ENCODE results near the gene NUP107.
"Not testable (repeated sequence)": the region's sequence is repeated elsewhere in the genome, so short reads cannot be mapped to it uniquely, and the experiment has no call there.

Gene NUP107

DNA sequence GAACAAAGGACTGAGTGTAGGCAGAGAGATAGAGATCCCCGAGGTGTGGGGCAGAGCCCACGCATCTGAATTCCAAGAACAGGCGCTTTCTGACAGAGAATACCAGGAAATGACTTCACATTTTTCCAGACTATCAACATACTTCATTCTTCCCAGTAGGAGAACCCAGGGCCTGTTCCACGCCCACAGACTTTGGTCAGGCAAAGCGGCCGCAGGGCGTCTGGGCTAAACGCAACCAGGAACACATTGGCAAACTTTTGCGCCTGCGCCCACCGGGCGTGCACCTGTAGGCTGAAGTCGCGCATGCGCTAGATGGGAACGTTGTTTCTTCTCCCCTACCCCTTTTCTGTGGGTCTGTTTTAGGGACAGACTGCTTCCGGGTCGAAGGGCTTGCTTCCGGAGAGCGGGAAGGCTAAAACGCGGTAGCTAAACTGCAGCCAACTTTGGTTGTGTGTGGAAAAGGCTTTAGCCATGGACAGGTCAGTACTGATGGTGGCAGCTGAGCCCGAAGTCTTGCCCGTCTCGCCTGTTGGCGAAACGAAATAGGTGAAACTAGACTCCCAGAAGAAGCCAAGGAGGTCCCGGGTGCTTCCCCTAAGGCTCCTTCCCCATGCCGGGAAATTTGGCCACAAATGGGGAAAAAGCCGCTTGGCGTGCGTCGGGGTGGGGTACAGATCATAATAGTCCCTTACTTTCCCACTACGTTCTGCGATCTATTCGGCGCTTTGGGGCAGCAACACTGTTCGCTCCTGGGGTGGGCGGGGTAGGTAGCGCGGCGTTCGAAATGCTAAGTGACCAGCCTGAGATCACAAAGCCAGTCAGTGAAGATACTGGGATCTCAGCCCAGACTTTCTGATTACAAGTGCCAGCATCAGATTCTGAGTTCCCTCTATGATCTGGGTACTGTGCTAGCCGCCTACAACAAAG lies at the start of gene NUP107:
NUP107 (plus strand) TSS at position 384 of the 927 bp plus-strand sequence; CDS start at position 472, 88 bp downstream.
- DNase-seq (ENCODE audit: low read depth in 2 of 2, low spot score in 1 of 2): peak; percentile 95 to 98

DNA sequence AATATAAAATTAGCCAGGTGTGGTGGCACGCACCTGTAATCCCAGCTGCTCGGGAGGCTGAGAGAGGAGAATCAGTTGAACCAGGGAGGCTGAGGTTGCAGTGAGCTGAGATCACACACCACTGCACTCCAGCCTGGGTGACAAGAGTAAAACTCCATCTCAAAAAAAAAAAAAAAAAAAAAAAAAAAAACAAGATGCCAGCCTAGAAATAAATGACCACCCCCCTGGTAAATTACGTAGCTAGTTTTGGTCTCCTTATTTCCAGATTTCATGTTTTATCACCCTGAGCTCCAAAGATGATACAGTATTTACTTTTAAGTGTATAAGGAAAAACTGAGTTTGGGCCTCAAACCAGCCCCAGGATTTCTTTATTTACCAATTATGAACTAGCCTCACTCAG lies 49.3 kb upstream of the NUP107 start:
- not testable (repeated sequence) for DNase-seq (ENCODE audit: low read depth in 2 of 2, low spot score in 1 of 2)

DNA sequence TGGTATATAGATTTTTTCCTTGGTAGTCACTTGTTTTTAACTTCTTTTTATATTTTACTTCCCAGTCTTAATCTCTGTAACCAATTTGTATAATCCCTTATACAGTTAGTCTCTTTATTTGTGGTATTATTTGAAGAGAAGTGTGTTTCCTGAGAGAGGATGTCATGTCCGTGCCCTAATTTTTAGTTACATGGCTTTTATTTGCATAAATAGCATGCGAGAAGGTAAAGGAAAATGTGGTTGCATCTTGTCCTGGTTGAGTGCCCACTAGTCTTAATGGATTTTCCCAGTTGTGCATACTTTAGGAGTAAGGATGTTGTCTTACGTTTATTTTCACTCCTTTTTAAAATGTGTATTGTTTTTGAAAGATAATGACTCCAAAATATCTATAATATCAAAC lies 48.6 kb upstream of the NUP107 start:
- no peak for DNase-seq (ENCODE audit: low read depth in 2 of 2, low spot score in 1 of 2)

DNA sequence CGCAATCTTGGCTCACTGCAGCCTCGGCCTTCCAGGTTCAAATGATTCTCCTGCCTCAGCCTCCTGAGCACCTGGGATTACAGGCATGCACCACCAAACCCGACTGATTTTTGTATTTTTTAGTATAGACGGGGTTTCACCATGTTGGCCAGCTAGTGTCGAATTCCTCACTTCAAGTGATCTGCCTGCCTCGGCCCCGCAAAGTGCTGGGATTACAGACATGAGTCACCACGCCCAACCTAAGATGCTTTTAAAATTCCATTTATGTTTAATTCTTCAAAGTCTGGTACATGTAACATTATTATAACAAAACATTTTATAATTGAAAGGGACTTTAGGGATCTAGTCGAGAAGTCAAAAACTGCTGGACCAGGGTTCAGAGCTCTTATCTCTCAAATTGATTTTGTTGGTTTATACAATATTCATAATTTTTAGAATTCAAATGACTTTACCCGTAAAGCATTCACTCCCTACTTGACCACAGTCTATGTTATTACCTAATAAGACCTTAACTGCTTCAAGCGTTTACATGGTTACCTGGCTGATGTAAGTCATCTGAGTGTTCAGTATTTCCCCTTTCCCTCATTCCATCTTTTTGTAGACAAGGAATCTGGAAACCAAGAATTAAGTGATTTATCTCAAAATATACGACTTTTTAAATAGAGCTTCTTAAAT lies 47.9 kb upstream of the NUP107 start:
- DNase-seq (ENCODE audit: low read depth in 2 of 2, low spot score in 1 of 2): no peak

DNA sequence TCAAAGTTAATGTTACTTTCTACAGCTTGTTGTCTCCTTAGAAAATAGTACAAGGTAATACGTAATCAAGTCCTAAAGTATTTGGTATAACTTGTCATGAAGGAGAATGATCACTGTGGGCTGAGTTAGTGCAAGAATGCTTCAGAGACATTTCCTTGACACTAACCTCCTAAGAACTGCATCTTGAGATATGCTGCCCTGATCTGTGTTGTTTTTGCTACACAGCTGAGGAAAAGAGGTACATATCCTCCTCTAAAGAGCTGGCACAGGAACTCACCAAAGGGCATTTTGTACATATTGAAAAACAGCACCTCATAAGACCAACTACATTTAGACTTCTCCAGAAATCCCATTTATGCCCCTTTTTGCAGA lies 47.4 kb upstream of the NUP107 start:
- no peak for DNase-seq (ENCODE audit: low read depth in 2 of 2, low spot score in 1 of 2)

DNA sequence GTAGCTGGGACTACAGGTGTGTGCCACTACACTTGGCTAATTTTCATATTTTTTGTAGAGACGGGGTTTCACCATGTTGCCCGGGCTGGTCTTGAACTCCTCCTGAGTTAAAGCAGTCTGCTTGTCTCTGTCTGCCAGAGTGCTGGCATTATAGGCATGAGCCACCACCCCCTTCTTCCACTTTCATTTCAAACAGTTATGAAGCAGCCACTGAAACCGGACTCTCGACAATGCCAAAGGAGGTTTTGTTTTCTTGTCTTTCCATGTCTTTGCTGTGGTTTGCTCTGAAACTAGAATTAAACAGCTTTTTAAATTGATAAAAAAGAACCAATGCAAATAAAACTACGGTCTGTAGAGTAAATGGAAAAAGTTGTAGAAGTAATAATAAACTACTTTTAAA lies 45.6 kb upstream of the NUP107 start:
- DNase-seq (ENCODE audit: low read depth in 2 of 2, low spot score in 1 of 2): peak in 1 of 2 donors; percentile 8

DNA sequence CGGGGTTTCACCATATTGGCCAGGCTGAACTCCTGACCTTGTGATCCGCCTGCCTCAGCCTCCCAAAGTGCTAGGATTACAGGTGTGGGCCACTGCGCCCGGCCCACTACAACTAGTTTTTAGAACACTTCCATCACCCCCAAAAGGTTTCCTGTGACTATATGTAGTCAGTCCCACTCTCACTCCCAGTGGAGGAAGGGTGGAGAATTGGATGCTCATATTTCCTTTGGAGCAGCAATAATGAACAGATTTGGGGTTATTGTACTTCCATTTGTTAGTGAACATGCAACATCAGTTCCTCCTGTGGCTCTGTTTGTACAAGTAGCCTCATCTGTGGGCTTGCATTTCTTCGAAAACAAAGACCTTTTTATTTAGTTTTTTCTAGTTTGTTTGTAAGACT lies 40.3 kb upstream of the NUP107 start:
- no peak for DNase-seq (ENCODE audit: low read depth in 2 of 2, low spot score in 1 of 2)

DNA sequence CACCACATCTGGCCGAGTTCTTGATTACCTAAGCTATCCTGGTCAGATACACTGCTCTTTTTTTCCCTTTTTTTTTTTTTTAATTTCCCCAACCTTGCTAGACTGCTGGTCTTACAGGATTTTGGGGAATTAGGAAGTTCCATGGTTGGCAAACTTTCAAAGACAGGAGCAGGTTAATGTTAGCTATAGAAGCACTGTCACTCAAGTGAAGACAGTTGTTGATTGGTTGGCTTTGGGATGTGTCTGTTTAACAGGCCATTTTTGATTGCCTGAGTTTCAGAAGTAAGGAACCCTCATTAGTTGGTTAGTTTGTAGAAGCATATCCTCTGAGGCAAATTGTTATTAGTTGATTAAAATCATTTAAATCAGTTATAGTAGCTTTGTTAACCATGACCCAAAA lies 39.3 kb upstream of the NUP107 start:
- no peak for DNase-seq (ENCODE audit: low read depth in 2 of 2, low spot score in 1 of 2)

DNA sequence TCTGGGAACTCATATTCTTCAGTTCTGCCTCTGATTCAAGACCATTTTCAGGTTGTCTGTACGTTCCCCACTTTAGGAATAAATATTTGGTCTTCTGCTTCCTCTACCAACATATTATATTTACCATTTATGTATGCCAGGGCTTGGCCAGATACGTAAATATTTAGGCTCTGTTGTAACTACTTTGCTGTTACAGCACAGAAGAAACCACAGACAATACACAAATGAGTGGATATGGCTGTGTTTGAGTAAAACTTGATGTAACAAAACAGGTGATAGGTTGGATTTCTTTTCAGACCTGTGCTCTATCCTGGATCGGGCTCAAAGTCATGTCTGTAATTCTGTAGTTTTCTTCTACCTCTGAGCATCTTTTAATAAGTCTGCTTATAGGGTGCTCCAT lies 38.6 kb upstream of the NUP107 start:
- DNase-seq (ENCODE audit: low read depth in 2 of 2, low spot score in 1 of 2): no peak

DNA sequence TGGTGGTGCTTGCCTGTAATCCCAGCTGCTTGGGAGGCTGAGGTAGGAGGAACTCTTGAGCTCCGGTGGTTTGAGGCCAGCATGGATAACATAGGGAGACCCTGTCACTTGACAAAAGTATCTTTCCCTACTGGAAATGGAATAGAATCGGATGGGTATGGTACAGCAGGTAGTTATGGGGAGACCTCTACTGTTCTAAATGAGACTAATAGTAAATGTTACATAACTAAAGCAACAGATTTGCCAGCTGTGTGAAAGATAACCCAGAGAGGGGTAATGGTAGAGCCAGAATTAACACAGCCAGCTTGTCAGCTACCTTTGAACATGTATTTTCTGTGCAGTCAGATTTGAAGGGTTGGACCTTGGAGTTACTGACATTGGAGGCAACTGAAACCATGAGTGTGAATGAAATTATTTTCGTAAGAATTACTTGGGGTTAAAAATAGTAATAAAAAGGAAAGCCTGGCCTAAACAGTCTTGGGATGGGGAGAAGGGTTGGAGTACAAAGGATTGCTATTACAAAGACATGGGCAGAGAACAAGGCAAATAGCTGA lies 21.7 kb upstream of the NUP107 start:
- no peak for DNase-seq (ENCODE audit: low read depth in 2 of 2, low spot score in 1 of 2)

DNA sequence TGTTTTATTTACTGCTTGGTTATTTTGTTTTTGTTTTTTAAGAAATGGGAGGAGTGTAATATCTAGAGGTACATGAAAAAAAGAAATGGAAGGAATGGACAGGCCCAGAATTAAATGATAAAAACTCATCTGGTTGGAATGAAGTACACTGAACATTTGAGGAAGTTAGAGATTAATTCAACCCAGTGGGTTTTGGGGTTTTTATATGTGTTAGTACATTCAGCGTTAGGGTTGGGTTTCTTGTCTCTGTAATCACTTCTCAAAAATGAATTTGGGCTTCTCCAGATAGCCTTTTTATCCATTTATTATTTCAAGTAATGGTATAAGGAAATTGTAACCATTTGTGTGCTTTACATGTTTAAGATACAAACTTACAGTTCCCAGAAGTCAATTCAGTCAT lies 19.5 kb upstream of the NUP107 start:
- DNase-seq (ENCODE audit: low read depth in 2 of 2, low spot score in 1 of 2): no peak

DNA sequence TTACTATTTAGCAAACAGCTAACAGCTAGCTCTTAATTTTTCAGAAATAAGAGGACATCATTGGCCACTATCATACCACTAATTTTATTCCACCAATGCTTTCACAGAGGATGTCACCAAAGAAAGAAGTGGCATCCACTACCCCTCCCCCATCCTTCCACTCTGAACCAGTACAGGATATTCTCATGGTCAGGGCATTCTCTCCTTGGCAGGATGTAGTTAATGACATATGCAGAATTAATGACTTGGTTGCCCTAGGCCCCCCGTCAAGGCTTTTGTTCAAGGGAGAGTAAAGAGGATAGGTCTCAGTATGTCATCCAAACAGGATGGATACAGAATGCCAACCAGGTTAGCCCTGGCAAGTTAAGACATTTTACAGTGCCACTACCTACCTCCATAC lies 18.9 kb upstream of the NUP107 start:
- no peak for DNase-seq (ENCODE audit: low read depth in 2 of 2, low spot score in 1 of 2)

DNA sequence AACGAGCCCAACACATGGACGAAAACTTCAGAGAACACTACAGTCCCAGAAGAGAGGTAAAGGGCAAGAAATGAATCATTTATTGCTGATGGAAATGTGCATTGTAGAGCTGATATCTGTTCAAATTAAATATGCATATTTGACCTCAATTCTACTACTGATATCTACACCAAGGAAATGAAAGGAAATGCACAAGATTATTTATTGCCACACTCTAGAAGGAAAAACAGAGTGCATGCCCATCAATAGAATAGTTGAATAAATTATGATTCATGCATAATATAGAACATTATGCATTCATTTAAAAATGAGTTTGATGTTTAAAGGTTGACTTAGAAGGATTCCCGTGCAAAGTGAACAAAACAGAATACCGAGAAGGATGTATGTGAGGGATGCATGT lies 15.6 kb upstream of the NUP107 start:
- DNase-seq (ENCODE audit: low read depth in 2 of 2, low spot score in 1 of 2): no peak

DNA sequence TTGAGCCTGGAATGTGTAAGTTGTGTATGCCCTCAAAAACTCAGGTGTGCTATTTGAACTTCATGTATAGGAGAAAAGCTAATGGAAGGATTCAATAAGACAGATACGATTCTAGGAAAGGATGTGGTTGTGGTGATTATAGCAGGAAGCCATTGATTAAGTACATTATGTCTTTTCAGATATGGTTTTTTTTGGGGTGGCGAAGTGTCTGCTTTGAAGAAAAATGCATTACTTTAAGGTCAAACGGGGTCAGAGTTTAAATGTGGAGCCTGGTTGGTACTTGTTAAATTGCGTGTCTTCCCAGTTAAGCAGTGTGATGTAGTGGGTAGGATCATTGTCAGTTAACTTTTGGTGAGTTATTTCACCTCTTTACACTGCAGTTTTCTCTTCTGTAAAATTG lies 13.0 kb upstream of the NUP107 start:
- no peak for DNase-seq (ENCODE audit: low read depth in 2 of 2, low spot score in 1 of 2)

DNA sequence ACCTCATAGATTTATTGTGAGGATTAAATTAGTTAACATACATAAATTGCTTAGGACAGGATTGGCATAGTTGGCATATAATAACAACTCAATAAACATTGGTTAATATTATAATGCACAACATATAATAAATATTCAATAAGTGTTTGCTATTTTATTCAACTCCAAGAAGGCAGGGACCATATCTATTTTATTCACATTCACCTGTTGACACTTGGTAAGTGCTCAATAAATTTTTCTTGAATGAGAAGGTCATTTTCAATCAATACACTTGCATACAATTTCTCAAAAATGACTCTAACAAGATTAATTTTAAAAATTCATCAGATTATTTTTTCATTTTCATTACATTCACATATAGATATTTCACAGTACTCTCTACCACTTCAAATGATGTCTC lies 12.4 kb upstream of the NUP107 start:
- DNase-seq (ENCODE audit: low read depth in 2 of 2, low spot score in 1 of 2): no peak

DNA sequence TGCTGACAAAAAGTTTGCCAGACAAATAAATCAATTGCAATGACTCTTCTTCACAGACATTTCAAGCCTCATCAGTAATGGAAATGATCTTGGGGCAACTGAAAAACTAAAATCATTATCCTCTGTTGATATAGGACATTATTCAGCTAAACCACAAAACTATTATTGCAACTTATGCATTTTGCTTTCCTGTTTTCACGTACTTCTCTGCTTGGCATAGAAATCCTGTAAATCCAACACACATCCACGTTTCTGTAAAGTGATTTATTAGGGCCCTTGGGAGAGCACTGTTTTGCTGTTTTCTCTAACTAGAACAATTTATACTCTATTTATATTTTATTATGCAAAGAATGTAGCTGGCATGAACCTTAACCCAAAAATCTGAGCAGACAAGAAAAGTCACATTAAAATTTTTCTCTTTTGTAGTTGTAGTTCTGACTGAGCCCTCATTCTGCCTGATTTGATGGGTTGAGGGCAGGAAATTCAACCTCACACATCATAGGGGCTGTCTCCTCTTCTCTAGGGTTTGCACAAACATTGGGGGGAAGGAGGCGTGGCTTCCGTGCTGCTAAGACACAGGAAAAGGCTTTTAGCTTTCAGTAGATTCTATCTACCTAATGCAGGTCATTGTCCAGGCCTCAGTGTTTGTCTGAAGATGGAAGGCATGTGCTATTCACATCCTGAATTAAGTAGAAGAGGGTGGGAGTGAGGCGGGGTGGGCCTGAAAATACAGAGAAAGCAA lies 11.5 kb upstream of the NUP107 start:
- DNase-seq (ENCODE audit: low read depth in 2 of 2, low spot score in 1 of 2): peak; percentile 27 to 52

DNA sequence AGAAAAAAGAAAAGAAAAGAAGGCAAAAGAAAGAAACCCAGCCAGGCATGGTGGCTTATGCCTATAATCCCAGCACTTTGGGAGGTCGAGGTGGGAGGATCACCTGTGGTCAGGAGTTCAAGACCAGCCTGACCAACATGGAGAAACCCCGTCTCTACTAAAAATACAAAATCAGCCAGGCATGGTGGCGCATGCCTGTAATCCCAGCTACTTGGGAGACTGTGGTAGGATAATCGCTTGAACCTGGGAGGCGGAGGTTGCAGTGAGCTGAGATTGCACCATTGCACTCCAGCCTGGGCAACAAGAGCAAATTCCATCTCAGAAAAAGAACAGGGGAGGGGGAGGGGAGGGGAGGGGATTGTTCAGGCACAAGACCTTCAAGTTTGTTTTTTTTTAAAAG lies 9.9 kb upstream of the NUP107 start:
- not testable (repeated sequence) for DNase-seq (ENCODE audit: low read depth in 2 of 2, low spot score in 1 of 2)

DNA sequence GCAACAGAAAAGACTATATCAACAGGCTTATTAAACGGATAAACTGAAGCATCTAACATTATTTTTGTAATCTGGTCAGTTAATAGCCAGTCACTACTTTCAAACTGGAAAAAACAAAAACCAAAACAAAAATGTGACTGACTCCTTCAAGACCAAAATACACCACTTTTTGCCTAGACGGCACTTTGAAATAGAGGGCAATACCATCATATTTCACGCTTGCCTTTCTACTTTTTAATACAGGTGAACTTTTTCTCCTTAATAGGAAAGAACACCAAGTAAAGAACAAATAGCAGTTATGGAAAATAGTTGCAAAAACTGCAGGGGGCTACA lies 550 bp upstream of the NUP107 start:
- no peak for DNase-seq (ENCODE audit: low read depth in 2 of 2, low spot score in 1 of 2)

DNA sequence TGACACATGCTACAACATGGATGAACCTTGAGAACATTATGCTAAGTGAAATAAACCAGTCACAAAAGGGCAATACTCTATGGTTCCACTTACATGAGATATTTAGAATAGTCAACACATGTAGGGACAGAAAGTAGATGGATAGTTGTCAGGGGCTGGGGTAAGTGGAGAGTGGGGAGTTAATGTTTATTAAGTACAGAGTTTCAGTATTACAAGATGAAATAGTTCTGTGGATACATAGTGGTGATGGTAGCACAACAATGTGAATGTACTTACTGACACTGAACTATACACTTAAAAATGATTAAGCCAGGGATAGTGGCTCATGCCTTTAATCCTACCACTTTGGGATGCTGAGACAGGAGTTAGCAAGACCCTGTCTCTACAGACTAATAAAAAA lies 8.7 kb downstream of the NUP107 start:
- DNase-seq (ENCODE audit: low read depth in 2 of 2, low spot score in 1 of 2): no peak

DNA sequence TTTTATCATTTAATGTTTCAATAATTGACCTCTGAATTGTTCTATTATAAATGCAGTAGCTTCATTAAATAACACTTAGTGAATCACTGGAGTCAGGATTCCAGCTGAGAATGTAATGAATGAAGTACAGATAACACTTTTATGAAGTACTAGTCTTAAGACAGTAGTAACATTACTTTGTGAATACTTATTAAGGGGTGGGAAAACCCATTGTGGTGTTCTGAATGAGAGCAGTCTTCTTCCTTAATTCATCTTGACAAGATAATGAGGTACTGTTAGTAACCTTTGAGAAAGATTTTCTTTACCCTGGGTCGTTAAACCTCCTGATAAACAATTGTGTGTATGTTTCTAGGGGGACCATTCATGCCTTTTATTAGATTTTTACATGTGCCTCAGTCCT lies 12.7 kb downstream of the NUP107 start:
- no peak for DNase-seq (ENCODE audit: low read depth in 2 of 2, low spot score in 1 of 2)

DNA sequence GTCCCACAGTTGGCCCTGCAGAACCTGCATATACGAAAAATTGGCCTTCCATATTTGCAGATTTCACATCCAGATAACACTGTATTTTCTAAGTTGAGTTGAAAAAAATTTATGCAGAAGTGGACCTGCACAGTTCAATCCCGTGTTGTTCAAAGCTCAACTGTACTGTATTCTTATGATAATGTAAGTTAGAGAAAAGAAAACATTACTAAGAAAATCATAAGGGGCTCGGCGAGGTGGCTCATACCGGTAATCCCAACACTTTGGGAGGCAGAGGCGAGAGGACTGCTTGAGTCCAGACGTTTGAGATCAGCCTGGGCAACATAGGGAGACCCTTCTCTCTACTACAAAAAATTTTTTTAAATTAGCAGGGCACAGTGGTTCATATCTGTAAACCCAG lies 41.0 kb downstream of the NUP107 start:
- no peak for DNase-seq (ENCODE audit: low read depth in 2 of 2, low spot score in 1 of 2)

DNA sequence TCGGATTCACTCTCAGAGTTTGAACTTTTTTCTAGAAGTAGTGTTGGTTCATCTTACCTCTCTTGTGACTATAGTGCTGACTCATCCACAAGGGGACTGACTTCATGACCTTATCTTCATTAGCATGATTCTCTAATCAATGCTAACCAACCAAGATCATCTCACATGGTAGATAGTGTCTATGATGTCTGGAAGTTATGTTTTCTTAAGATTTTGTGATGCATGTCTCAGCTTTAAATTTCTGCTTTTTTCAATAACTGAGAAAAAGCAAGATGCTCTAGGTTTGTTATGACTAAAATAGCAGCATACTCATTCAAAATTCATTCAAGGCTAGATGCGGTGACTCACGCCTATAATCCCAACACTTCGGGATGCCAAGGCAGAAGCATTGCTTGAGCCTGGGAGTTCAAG lies 46.9 kb downstream of the NUP107 start:
- no peak for DNase-seq (ENCODE audit: low read depth in 2 of 2, low spot score in 1 of 2)

All from stimulated activated CD8-positive, alpha-beta memory T cell treated with anti-CD3 and anti-CD28 coated beads, Interleukin-4, amount 100 ng/mL, for 1 hour (primary cell).